Smooth muscle cell of the brain vasculature (primary cell): ENCODE measurements around the gene GNAO1.

Experiments used
- DNase-seq: peaks from one replicate; pipeline ENCODE4 v3.0.0-alpha.2; 2012; ENCODE audit warnings: low read depth, low spot score

GNAO1 gene

GRCh38 chr16:56198006-56198754 lies 6.9 kb downstream of the GNAO1 start:
- DNase-seq: no peak

- DNase-seq: no peak
Observed at GRCh38 chr16:56198755-56199114, 7.4 kb downstream of the GNAO1 start.

- no peak for DNase-seq
Observed at GRCh38 chr16:56199164-56199563, 7.9 kb downstream of the GNAO1 start.

- DNase-seq: no peak
Observed at GRCh38 chr16:56201030-56201429, 9.7 kb downstream of the GNAO1 start.

- DNase-seq: no peak
Observed at GRCh38 chr16:56202036-56202435, 10.7 kb downstream of the GNAO1 start.

GRCh38 chr16:56203052-56203451 lies 11.8 kb downstream of the GNAO1 start:
- no peak for DNase-seq

GRCh38 chr16:56204816-56205215 lies 13.5 kb downstream of the GNAO1 start:
- DNase-seq: no peak

GRCh38 chr16:56206951-56207350 lies 15.7 kb downstream of the GNAO1 start:
- DNase-seq: no peak

GRCh38 chr16:56207421-56207820 lies 16.1 kb downstream of the GNAO1 start:
- DNase-seq: no peak

GRCh38 chr16:56211435-56211981 lies 20.2 kb downstream of the GNAO1 start:
- no peak for DNase-seq

GRCh38 chr16:56212144-56212543 lies 20.9 kb downstream of the GNAO1 start:
- DNase-seq: no peak

- DNase-seq: no peak
Observed at GRCh38 chr16:56221995-56222394, 30.7 kb downstream of the GNAO1 start.

- DNase-seq: no peak
Observed at GRCh38 chr16:56222474-56222997, 31.2 kb downstream of the GNAO1 start.

- DNase-seq: no peak
Observed at GRCh38 chr16:56225017-56225742, 33.9 kb downstream of the GNAO1 start.

- no peak for DNase-seq
Observed at GRCh38 chr16:56226187-56226586, 34.9 kb downstream of the GNAO1 start.

GRCh38 chr16:56226845-56227525 lies 35.7 kb downstream of the GNAO1 start:
- no peak for DNase-seq

- no peak for DNase-seq
Observed at GRCh38 chr16:56227936-56228335, 36.6 kb downstream of the GNAO1 start.

GRCh38 chr16:56228476-56228875 lies 37.2 kb downstream of the GNAO1 start:
- DNase-seq: no peak

- DNase-seq: no peak
Observed at GRCh38 chr16:56233795-56234566, 42.7 kb downstream of the GNAO1 start.

GRCh38 chr16:56234737-56235136 lies 43.4 kb downstream of the GNAO1 start:
- DNase-seq: no peak

GRCh38 chr16:56237451-56237930 lies 46.2 kb downstream of the GNAO1 start:
- no peak for DNase-seq
